Glutamatergic neuron (in vitro differentiated cells): ENCODE data around the gene GNB1. TPM values are rescaled to one million over a fixed set of nuclear protein-coding genes. Genes with fewer than 3 reads are reported as not detected.

Experiments
- DNase-seq: peaks from one replicate; pipeline ENCODE4 v3.0.0; 2022
- H3K27ac Mint-ChIP-seq: one replicate; pipeline ENCODE4 v1.8.0; 2020; ENCODE audit warnings: mild to moderate bottlenecking, mixed read lengths, inconsistent platforms; ENCODE audit not compliant: unreplicated experiment
- H3K27me3 Mint-ChIP-seq: one replicate; pipeline ENCODE4 v1.8.0; 2020; ENCODE audit warnings: mild to moderate bottlenecking, moderate library complexity, mixed read lengths, inconsistent platforms; ENCODE audit not compliant: unreplicated experiment
- H3K36me3 Mint-ChIP-seq: one replicate; pipeline ENCODE4 v1.8.0; 2020; ENCODE audit warnings: mild to moderate bottlenecking, mixed read lengths, inconsistent platforms; ENCODE audit not compliant: unreplicated experiment
- H3K4me1 Mint-ChIP-seq: one replicate; pipeline ENCODE4 v1.8.0; 2020; ENCODE audit warnings: mild to moderate bottlenecking, low read depth, mixed read lengths, inconsistent platforms; ENCODE audit not compliant: unreplicated experiment
- H3K4me3 Mint-ChIP-seq: one replicate; pipeline ENCODE4 v1.8.0; 2020; ENCODE audit warnings: mild to moderate bottlenecking, mixed read lengths, inconsistent platforms; ENCODE audit not compliant: unreplicated experiment
- H3K9me3 Mint-ChIP-seq: one replicate; pipeline ENCODE4 v1.8.0; 2020; ENCODE audit warnings: mild to moderate bottlenecking, moderate library complexity, mixed read lengths, inconsistent platforms; ENCODE audit not compliant: unreplicated experiment
- CTCF ChIP-seq: fragments of 200-600 bp; sonication (generic); IDR thresholded peaks from one replicate; pipeline ENCODE4 v1.5.0; 2021; ENCODE audit not compliant: partially characterized antibody, unreplicated experiment
- total RNA-seq: library from RNA; stranded (reverse); fragmentation: NEBNext Ultra II Directional; extraction: Animal tissue kit (Norgen Biotek cat#: 25700); gene quantifications from one replicate; pipeline ENCODE4 v1.2.1, GENCODE V29; 2021; ENCODE audit not compliant: unreplicated experiment

Gene GNB1
- total RNA-seq, 1 donor from 2014 or later = 734 TPM

DNA sequence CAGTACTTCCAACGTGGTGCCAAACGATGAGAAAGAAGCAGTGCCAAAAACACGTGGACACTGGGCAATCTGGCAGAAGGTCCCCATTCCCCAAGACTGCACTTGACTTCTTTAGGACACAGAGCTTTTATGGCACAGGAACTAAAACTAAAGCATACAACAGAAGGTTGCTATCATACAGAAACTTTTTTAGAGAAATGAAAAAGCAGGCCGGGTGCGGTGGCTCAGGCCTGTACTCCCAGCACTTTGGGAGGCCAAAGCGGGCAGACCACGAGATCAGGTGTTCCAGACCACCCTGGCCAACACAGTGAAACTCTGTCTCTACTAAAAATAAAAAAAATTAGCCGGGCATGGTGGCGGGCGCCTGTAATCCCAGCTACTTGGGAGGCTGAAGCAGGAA, 43.0 kb downstream of the GNB1 start:
- Mint-ChIP-seq H3K27me3 (peaks cover 5% of the 10 kb centered on the region), H3K4me3 (no peak overlapping the region), H3K36me3 (no peaks in the 10 kb centered on the region), H3K9me3 (peaks cover 13% of the 10 kb centered on the region), H3K4me1 (peaks cover 30% of the 10 kb centered on the region), H3K27ac (peak overlapping the region; percentile 57)
- no peak for TF ChIP-seq CTCF
- no peak for DNase-seq

GRCh38 chr1:1847061-1847850, 43.6 kb downstream of the GNB1 start:
- Mint-ChIP-seq H3K27ac (peak overlapping the region; percentile 57), H3K36me3 (no peaks in the 10 kb centered on the region), H3K9me3 (peaks cover 15% of the 10 kb centered on the region), H3K27me3 (peaks cover 5% of the 10 kb centered on the region), H3K4me3 (no peak overlapping the region), H3K4me1 (peaks cover 32% of the 10 kb centered on the region)
- DNase-seq = no peak
- no peak for TF ChIP-seq CTCF

DNA sequence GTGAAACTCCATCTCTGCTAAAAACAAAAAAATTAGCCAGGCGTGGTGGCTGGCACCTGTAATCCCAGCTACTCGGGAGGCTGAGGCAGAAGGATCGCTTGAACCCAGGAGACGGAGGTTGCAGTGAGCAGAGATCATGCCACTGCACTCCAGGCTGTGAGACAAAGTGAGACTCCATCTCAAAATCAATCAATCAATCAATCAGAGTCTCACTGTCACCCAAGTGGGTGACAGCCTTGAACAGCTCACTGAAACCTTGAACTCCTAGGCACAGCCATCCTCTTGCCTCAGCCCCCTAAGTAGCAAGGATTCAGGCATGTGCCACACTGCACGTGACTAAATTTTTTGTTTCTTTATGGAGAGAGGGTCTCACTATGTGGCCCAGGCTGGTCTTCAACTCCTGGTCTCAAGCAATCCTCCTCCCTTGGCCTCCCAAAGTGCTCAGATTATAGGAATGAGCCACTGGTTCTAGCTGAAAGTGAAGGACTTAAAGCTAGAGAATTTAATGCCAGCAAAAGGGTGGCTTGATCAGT, 44.4 kb downstream of the GNB1 start:
- H3K27me3 Mint-ChIP-seq = peaks cover 5% of the 10 kb centered on the region
- no peak for DNase-seq
- H3K36me3 Mint-ChIP-seq = no peaks in the 10 kb centered on the region
- TF ChIP-seq CTCF = no peak
- no peak overlapping the region for H3K4me3 Mint-ChIP-seq
- peak overlapping the region; percentile 33 for H3K27ac Mint-ChIP-seq
- H3K9me3 Mint-ChIP-seq = peaks cover 15% of the 10 kb centered on the region
- peaks cover 36% of the 10 kb centered on the region for H3K4me1 Mint-ChIP-seq

DNA sequence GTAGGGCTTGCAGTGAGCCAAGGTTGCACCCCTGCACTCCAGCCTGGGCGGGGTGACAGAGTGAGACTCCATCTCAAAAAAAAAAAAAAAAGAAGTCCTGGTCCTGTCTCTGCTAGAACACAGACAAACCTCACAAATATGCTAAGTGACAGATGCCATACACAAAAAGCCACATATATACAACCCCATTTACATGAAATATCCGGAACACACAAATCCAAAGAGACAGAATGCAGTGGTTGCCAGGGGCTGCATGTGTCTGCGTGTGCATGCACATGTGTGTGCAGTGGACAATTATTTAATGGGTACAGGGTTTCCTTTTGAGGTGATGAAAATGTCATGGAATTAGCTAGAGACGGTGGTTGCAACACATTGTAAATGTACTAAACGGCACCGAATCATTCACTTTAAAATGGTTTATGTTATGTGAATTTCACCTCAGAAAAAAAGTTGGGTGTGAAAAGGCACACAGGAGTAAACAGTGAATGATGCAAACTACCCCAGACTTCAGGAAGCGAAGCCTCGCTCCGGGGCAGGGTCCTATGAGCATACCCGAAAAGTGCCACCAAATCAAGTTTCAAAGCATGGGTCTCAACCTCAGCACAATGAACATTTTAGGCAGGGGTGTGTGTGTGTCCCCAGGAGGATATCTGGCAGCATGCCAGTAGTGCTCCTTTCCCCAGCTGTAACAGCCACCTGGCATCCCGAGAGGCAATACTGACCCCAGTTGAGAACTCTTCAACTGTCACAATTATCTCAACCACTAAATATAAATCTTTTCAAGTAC, 48.3 kb downstream of the GNB1 start:
- Mint-ChIP-seq H3K4me1 (peaks cover 28% of the 10 kb centered on the region), H3K36me3 (no peaks in the 10 kb centered on the region), H3K9me3 (peaks cover 10% of the 10 kb centered on the region), H3K4me3 (peak overlapping the region; percentile 41), H3K27ac (peak overlapping the region; percentile 85), H3K27me3 (peaks cover 3% of the 10 kb centered on the region)
- no peak for TF ChIP-seq CTCF
- DNase-seq = peak; percentile 34
